Neural crest cell (in vitro differentiated cells): ENCODE results near the gene CCDC148. TPM values are rescaled to one million over a fixed set of nuclear protein-coding genes. Genes with fewer than 3 reads are reported as not detected.
"Not testable (repeated sequence)": the region's sequence is repeated elsewhere in the genome, so short reads cannot be mapped to it uniquely, and the experiment has no call there.

Experiments used
- DNase-seq: peaks from one replicate; pipeline ENCODE4 v3.0.0; 2021; ENCODE audit warnings: low read depth, mixed read lengths, low spot score
- H3K27ac Mint-ChIP-seq: one replicate; pipeline ENCODE4 v1.8.0; 2021; ENCODE audit warnings: mild to moderate bottlenecking, mixed read lengths; ENCODE audit not compliant: unreplicated experiment
- H3K27me3 Mint-ChIP-seq: 2 replicates; pipeline ENCODE4 v1.8.0; 2021; ENCODE audit warnings: low read depth, mild to moderate bottlenecking, mixed read lengths
- H3K36me3 Mint-ChIP-seq: 2 replicates; pipeline ENCODE4 v1.8.0; 2021; ENCODE audit warnings: low read depth, mild to moderate bottlenecking, mixed read lengths
- H3K4me1 Mint-ChIP-seq: 2 replicates; pipeline ENCODE4 v1.8.0; 2021; ENCODE audit warnings: mixed read lengths
- H3K4me3 Mint-ChIP-seq: one replicate; pipeline ENCODE4 v1.8.0; 2021; ENCODE audit warnings: mild to moderate bottlenecking, mixed read lengths
- H3K9me3 Mint-ChIP-seq: 2 replicates; pipeline ENCODE4 v1.8.0; 2021; ENCODE audit warnings: mixed read lengths
- total RNA-seq: library from RNA; stranded (reverse); gene quantifications from 2 replicates; pipeline ENCODE4 v1.2.1, GENCODE V29; 2021
- TF ChIP-seq, protein P1 (sequence below): fragments of 200-600 bp; sonication (generic); conservative IDR thresholded peaks from 2 replicates; pipeline ENCODE4 v1.5.0; 2021; ENCODE audit warnings: antibody characterized with exemption, mild to moderate bottlenecking

The CCDC148 gene
- total RNA-seq, 1 donor from 2014 or later = 1.8 TPM

DNA sequence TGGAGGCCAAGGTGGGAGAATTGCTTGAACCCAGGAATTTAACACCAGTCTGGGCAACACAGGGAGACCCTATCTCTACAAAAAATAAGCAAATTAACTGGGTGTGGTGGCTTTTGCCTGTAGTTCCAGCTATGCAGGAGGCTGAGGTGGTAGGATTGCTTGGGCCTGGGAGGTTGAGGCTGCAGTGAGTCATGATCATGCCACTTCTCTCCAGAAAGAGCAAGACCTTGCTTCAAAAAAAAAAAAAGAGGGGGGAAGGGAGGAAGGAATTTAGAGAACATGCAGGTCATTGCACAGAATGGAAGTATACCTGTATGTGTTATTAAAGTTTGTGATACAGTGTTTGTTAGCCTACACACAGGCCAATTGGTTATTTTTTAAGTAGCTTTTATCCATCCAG is 26.0 kb upstream of the CCDC148 start:
- TF ChIP-seq, protein P1, sequence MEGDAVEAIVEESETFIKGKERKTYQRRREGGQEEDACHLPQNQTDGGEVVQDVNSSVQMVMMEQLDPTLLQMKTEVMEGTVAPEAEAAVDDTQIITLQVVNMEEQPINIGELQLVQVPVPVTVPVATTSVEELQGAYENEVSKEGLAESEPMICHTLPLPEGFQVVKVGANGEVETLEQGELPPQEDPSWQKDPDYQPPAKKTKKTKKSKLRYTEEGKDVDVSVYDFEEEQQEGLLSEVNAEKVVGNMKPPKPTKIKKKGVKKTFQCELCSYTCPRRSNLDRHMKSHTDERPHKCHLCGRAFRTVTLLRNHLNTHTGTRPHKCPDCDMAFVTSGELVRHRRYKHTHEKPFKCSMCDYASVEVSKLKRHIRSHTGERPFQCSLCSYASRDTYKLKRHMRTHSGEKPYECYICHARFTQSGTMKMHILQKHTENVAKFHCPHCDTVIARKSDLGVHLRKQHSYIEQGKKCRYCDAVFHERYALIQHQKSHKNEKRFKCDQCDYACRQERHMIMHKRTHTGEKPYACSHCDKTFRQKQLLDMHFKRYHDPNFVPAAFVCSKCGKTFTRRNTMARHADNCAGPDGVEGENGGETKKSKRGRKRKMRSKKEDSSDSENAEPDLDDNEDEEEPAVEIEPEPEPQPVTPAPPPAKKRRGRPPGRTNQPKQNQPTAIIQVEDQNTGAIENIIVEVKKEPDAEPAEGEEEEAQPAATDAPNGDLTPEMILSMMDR = no peak

GRCh38 chr2:158481116-158481515 is 24.6 kb upstream of the CCDC148 start:
- Mint-ChIP-seq H3K27ac (no peak overlapping the region), H3K9me3 (peaks cover 3% of the 10 kb centered on the region), H3K27me3 (no peaks in the 10 kb centered on the region), H3K4me1 (peaks cover 4% of the 10 kb centered on the region), H3K4me3 (no peak overlapping the region), H3K36me3 (no peaks in the 10 kb centered on the region)
- no peak for DNase-seq
- TF ChIP-seq, protein P1 = no peak

More for the DNA sequence above, 26.0 kb upstream of the CCDC148 start:
- no peak for DNase-seq
- no peak overlapping the region for H3K4me3 Mint-ChIP-seq
- no peaks in the 10 kb centered on the region for H3K27me3 Mint-ChIP-seq
- no peak overlapping the region for H3K27ac Mint-ChIP-seq
- H3K9me3 Mint-ChIP-seq = peaks cover 3% of the 10 kb centered on the region
- no peaks in the 10 kb centered on the region for H3K36me3 Mint-ChIP-seq
- H3K4me1 Mint-ChIP-seq = peaks cover 13% of the 10 kb centered on the region

DNA sequence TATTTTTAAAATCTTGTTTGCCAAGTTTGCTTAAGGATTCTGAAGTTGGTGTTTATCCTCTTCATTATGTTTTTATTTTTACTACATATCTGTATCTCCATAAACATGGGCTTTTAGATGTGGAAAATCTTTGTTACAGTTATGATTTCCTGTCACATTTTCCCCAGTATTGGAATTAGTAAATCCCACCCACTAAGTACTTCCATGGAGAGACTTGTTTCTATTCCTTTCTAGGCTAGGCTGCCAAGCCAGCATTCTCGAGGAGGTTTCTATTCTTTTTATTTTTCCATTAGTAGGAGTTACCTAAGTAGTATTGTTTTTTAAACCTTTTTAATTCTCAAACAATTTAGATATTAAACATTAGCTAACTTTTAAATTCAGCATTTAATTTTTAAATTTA is 22.3 kb upstream of the CCDC148 start:
- Mint-ChIP-seq H3K4me1 (no peaks in the 10 kb centered on the region), H3K27me3 (no peaks in the 10 kb centered on the region)

GRCh38 chr2:158478237-158478636 is 21.7 kb upstream of the CCDC148 start:
- H3K4me3 Mint-ChIP-seq = no peak overlapping the region
- no peak overlapping the region for H3K27ac Mint-ChIP-seq
- peaks cover under 1% of the 10 kb centered on the region for H3K9me3 Mint-ChIP-seq
- no peaks in the 10 kb centered on the region for H3K4me1 Mint-ChIP-seq
- H3K36me3 Mint-ChIP-seq = no peaks in the 10 kb centered on the region
- no peak for DNase-seq
- no peaks in the 10 kb centered on the region for H3K27me3 Mint-ChIP-seq
- TF ChIP-seq, protein P1 = no peak

More for the DNA sequence above, 22.3 kb upstream of the CCDC148 start:
- DNase-seq = no peak
- TF ChIP-seq, protein P1 = no peak
- Mint-ChIP-seq H3K36me3 (no peaks in the 10 kb centered on the region), H3K27ac (no peak overlapping the region), H3K9me3 (peaks cover 3% of the 10 kb centered on the region), H3K4me3 (no peak overlapping the region)

DNA sequence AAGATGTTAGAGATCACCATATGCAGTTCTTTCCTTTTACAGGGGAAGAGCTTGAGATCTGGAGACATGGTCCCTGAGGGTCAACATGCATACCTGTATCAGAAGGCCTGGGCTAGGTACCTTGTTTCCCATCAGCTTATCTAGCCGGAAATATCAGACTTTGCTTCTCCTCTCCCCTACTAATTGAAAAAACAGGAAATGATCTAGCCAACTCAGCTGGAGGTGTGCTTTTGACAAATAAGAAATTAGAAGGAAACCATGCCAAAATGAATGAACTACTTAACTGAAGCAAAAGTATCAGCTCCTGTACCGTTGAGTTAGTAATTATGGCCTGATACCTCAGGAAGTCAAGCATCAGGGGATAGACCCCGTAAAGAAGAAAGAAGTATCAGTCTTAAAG is 20.6 kb upstream of the CCDC148 start:
- Mint-ChIP-seq H3K36me3 (peaks cover 2% of the 10 kb centered on the region), H3K4me3 (no peak overlapping the region), H3K4me1 (no peaks in the 10 kb centered on the region), H3K27ac (no peak overlapping the region), H3K27me3 (no peaks in the 10 kb centered on the region), H3K9me3 (no peaks in the 10 kb centered on the region)
- no peak for DNase-seq
- TF ChIP-seq, protein P1 = no peak

- not testable (repeated sequence) for H3K27ac Mint-ChIP-seq, H3K27me3 Mint-ChIP-seq, DNase-seq, H3K9me3 Mint-ChIP-seq, H3K4me1 Mint-ChIP-seq, H3K4me3 Mint-ChIP-seq
- H3K36me3 Mint-ChIP-seq = peaks cover 11% of the 10 kb centered on the region
Measured at GRCh38 chr2:158474526-158475011, 18.0 kb upstream of the CCDC148 start.
